Cardiac muscle cell (in vitro differentiated cells and primary cell): ENCODE data around the gene TFPT. TPM values are rescaled to one million over a fixed set of nuclear protein-coding genes. Genes with fewer than 3 reads are reported as not detected.

ENCODE experiments used
- DNase-seq, 2 donors: peaks; one replicate each; pipeline versions ENCODE4 v3.0.0 to v3.0.0-alpha.2; 2010 to 2017; ENCODE audit warnings: low read depth in 1 of 2, low spot score in 1 of 2
- H3K27ac ChIP-seq: fragments of 200-600 bp; sonication (generic); 2 replicates; pipeline ENCODE4 v1.5.1; 2016
- H3K27me3 ChIP-seq: fragments of 200-600 bp; sonication (generic); 2 replicates; pipeline ENCODE4 v1.6.0; 2016; ENCODE audit warnings: control low read depth
- H3K36me3 ChIP-seq: fragments of 200-600 bp; sonication (generic); 2 replicates; pipeline ENCODE4 v1.5.1; 2016; ENCODE audit warnings: control low read depth
- H3K4me1 ChIP-seq: fragments of 200-600 bp; sonication (generic); 2 replicates; pipeline ENCODE4 v1.8.1; 2017; ENCODE audit warnings: low read depth, mild to moderate bottlenecking, mixed run types
- H3K4me3 ChIP-seq: fragments of 200-600 bp; sonication (generic); 2 replicates; pipeline ENCODE4 v1.5.1; 2016; ENCODE audit warnings: mild to moderate bottlenecking
- H3K9me3 ChIP-seq: fragments of 200-600 bp; sonication (generic); 2 replicates; pipeline ENCODE4 v1.5.1; 2017; ENCODE audit warnings: low read depth, mild to moderate bottlenecking, control low read depth
- polyA plus RNA-seq: library from polyadenylated mRNA; unstranded; fragments of >200 nt; fragmentation: Nextera tagmentation; extraction: Ambion mirVana; gene quantifications from 2 replicates; pipeline ENCODE4 v1.2.1, GENCODE V29; 2016
- total RNA-seq: library from RNA; depleted of rRNA; stranded (reverse); fragments of >200 nt; gene quantifications from 2 replicates; pipeline ENCODE4 v1.2.3, GENCODE V29; 2016
- TF ChIP-seq, protein P1 (sequence below): IDR thresholded peaks from 2 replicates; pipeline ENCODE4 v1.5.1; 2012; ENCODE audit warnings: low read depth, mild to moderate bottlenecking, low read length

Gene TFPT
- total and polyA plus RNA-seq, 2 experiments from 2014 or later: 27.5 to 32.1 TPM

DNA sequence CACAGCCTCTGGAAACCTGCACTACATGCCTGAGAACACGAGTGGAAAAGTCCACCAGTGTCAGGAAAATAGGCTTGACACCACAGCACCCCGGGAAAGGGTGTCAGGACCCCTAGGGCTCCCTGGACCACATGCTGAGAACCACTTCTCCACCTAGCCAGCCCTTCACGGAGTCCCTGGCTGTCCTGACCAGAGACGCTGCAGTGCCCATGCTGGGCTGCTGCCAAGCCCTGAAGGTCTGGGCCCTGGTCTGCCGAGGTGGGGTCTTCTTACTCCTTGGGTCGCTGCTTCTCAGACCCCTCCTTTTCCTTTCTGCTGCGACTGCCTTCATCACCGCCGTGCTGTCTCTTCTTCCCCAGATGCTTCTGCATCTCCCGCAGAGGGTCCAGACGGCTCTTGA lies 41.0 kb upstream of the TFPT start:
- Histone ChIP-seq H3K36me3 (peaks cover 43% of the 10 kb centered on the region), H3K27ac (no peak overlapping the region), H3K9me3 (no peaks in the 10 kb centered on the region), H3K4me1 (peaks cover 10% of the 10 kb centered on the region), H3K27me3 (no peaks in the 10 kb centered on the region), H3K4me3 (no peak overlapping the region)
- DNase-seq: no peak
- TF ChIP-seq, protein P1, sequence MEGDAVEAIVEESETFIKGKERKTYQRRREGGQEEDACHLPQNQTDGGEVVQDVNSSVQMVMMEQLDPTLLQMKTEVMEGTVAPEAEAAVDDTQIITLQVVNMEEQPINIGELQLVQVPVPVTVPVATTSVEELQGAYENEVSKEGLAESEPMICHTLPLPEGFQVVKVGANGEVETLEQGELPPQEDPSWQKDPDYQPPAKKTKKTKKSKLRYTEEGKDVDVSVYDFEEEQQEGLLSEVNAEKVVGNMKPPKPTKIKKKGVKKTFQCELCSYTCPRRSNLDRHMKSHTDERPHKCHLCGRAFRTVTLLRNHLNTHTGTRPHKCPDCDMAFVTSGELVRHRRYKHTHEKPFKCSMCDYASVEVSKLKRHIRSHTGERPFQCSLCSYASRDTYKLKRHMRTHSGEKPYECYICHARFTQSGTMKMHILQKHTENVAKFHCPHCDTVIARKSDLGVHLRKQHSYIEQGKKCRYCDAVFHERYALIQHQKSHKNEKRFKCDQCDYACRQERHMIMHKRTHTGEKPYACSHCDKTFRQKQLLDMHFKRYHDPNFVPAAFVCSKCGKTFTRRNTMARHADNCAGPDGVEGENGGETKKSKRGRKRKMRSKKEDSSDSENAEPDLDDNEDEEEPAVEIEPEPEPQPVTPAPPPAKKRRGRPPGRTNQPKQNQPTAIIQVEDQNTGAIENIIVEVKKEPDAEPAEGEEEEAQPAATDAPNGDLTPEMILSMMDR: no peak

DNA sequence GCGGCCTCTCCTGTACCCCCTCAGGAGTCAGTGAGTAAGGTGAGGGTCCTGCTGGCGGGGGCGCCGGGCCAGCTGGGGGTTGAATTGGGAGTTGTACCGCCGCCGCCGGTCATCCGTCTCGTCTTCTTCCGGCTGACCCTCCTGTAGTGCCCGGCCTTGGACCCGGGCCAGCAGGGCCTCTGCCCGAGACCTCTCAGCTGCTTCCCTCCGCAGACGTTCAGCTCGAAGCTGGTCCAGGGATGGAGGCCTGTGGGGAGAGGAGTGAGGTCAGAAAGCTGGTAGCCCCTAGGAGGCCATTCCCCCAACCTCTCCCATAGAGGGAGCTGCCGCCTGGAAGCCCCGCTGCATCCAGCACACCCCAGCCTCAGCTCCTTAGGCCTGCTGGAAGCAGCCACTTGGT lies 40.2 kb upstream of the TFPT start:
- H3K4me3 ChIP-seq: no peak overlapping the region
- peaks cover 8% of the 10 kb centered on the region for H3K4me1 ChIP-seq
- H3K27me3 ChIP-seq: no peaks in the 10 kb centered on the region
- TF ChIP-seq, protein P1: no peak
- no peaks in the 10 kb centered on the region for H3K9me3 ChIP-seq
- DNase-seq: no peak
- peaks cover 48% of the 10 kb centered on the region for H3K36me3 ChIP-seq
- H3K27ac ChIP-seq: no peak overlapping the region

DNA sequence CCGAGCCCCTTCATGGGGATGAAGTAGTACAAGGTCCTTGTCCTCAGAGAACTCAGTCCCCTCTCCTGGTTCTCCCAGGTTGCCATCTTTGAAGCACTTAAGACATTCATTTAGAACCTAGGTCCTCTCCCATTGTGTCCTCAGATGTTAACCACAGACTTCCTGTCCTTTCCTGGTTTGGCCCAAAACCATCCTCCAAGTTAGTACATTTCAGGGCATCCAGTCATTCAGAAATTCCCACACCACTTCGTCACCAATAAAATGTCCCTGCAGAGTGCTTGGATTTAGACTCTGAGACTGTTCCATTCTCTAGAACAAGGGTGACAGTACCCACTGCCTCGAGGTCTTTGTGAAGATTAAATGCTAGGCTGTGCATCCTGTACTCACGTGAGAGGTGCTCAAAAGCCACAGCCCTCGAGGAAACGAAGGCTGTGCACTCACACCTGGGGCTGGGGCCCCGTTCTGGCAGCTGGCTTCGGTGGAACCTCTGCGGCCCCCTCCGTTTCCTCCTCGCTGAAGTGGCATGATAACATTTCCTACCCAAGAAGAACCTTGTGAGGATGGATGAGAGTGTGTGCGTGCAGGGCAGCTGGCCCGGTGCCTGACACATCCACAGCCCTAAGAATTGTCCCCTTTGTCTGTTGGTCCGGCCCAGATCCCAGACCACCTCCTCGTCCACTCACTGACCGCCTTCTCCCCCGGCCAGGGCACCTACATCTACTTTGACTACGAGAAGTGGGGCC lies 39.3 kb upstream of the TFPT start:
- Histone ChIP-seq H3K9me3 (no peaks in the 10 kb centered on the region), H3K4me1 (peaks cover 5% of the 10 kb centered on the region), H3K36me3 (peaks cover 48% of the 10 kb centered on the region), H3K4me3 (no peak overlapping the region), H3K27me3 (no peaks in the 10 kb centered on the region), H3K27ac (peak overlapping the region; percentile 49)
- DNase-seq: no peak
- TF ChIP-seq, protein P1: no peak

DNA sequence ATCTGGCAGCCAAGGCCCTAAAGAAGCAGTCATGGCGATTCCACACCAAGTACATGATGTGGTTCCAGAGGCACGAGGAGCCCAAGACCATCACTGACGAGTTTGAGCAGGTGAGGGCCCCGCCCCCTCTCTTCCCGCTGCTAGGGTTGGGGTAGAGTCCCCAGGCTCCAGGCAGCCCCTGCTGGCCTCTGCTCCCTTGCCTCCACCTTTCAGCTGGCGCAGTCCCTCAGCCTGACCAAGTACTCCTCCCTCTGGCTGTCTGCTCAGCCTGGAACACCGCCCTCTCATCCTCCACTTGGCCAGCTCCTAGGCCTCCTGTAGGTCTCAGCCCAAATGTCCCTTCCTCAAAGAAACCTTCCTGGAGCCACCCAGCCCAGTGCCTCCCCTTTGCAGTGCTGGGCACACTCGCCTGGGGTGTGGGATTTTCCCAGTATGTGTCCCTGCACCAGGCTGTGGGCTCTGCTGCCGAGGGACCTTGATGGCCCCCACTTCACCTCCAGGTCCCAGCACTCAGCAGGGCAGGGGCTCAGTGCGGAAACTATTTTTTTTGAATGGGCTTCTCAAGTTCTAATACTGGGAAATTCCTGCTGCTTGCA lies 38.4 kb upstream of the TFPT start:
- no peaks in the 10 kb centered on the region for H3K9me3 ChIP-seq
- TF ChIP-seq, protein P1: no peak
- no peaks in the 10 kb centered on the region for H3K27me3 ChIP-seq
- H3K4me1 ChIP-seq: peaks cover 3% of the 10 kb centered on the region
- H3K4me3 ChIP-seq: no peak overlapping the region
- H3K27ac ChIP-seq: peak overlapping the region; percentile 25
- no peak for DNase-seq
- H3K36me3 ChIP-seq: peaks cover 53% of the 10 kb centered on the region

DNA sequence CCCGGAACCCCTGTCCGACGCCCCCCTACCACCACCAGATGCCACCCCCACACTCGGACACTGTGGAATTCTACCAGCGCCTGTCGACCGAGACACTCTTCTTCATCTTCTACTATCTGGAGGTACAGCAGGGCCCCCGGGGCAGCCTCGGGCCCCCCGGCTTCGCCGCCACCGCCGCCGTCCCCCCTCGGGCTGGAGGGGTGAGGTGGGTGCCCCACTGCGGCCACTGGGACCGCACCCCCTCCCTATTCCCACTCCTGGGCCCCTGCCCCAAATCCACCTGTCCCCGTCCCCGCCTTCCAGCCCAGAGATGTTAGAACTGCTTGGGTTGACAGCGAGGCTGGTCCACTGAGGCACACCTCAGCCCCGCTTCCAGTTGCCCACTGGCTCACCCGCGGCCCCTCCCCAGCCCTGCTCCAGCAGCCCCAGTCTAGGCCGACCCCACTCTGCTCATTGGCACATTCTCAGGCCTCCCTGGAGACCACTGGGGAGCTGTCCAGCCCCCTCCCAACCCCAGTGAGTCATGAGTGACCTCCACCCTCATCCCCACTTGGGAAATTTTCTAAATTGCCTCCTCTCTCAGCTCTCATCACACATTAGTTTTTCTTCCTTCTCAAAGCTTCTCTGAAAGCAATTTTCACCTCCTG lies 37.5 kb upstream of the TFPT start:
- TF ChIP-seq, protein P1: no peak
- Histone ChIP-seq H3K27ac (no peak overlapping the region), H3K4me1 (no peaks in the 10 kb centered on the region), H3K4me3 (no peak overlapping the region), H3K36me3 (peaks cover 62% of the 10 kb centered on the region), H3K27me3 (no peaks in the 10 kb centered on the region), H3K9me3 (no peaks in the 10 kb centered on the region)
- DNase-seq: no peak
